Measurements from ENCODE around the gene TLE2.
"Not testable (repeated sequence)": the region's sequence is repeated elsewhere in the genome, so short reads cannot be mapped to it uniquely, and the experiment has no call there.

TLE2 gene

DNA sequence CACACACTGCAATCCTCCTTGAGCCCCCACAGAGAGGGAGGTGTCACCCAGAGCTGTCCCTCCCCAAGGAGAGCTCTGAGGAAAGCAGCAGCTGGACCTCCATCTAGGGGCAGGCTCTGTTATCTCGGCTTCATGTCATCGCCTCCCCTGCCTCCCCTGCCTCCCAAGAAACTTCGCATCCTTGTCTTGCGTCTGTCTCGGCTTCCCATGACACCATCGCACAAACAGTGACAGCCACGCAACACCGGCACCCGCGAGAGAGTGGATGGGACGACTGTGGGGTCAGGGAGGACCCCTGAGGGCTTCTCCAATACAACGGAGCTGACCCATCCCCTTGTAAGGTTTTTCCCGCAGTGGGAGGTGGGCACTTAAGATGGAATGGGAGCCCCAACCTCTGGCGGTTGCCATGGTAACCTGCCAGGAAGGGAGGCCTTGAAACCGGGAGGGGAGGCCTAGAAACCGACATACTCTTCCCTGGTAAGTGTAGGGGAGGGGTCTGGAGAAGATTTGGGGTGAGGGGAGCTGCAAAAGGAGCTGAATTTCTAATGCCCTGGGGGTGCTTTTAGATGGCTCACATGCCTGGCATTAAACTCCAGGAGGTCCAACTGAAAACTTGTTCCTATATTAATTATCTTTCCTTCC is 16.3 kb downstream of the TLE2 start:
- DNase-seq = no peak

DNA sequence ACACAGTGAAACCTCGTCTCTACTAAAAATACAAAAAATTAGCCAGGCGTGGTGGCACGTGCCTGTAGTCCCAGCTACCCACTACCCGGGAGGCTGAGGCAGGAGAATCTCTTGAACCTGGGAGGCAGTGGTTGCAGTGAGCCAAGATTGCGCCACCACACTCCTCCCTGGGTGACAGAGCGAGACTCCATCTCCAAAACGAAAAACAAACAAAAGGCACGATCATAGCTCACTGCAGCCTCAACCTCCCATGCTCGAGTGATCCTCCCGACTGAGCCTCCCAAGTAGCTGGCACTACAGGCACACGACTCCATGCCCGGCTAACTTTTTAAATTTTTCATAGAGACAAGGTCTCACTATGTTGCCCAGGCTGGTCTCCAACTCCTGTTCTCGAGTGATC is 17.0 kb downstream of the TLE2 start:
- not testable (repeated sequence) for DNase-seq

DNA sequence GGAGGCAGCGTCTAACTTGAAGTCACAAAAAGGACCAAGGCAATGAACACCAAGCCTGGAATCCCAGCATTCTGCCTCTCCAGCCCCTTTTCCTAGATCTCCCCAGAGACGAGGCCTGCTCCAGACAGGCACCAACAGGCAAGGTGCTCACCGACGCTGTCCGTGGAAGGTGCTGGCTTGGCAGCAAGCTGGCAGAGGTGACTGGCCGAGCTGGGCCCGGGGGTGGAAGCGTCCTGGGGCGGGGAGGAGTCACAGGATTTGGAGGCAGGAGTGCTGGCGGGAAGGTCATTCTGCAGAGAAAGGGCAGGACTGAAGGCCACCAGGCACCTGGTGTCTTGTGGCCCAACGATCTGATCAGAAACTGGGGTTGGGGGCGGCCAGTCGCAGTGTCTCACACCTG is 18.2 kb downstream of the TLE2 start:
- no peak for DNase-seq

DNA sequence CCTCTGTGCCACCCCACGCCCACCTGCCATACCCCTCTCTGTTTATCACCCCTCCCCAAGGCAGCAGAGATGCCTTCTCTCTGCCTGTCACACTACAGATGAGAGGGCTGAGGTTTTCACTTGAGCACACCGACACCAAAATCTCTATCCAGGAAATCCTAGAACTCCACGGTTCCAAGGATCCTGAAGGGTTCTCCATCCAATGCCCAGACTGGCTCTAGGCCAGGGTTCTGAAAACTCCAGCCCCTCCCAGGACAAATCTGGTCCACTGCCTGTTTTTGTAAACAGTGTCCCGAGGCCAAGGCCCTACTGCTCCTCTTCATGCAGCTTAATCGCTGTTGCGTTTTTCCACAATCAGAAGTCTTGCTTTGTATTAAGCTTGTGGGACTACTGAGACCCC is 20.1 kb downstream of the TLE2 start:
- no peak for DNase-seq

DNA sequence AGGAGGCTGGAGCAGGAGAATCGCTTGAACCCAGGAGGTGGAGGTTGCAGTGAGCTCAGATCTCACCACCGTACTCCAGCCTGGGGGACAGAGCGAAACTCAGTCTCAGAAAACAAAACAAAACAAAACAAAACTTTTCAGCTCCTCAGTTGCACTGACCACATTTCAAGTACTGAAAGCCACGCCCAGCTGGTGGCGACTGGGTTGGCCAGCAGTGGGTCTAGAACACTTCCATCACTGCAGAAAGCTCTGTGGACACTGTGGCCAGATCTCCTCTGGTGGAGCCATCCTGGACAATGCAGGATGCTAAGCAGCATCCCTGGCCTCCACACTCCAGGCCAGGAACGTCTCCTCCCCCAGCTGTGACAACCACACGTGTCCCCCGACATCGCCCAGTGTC is 21.1 kb downstream of the TLE2 start:
- DNase-seq = no peak

DNA sequence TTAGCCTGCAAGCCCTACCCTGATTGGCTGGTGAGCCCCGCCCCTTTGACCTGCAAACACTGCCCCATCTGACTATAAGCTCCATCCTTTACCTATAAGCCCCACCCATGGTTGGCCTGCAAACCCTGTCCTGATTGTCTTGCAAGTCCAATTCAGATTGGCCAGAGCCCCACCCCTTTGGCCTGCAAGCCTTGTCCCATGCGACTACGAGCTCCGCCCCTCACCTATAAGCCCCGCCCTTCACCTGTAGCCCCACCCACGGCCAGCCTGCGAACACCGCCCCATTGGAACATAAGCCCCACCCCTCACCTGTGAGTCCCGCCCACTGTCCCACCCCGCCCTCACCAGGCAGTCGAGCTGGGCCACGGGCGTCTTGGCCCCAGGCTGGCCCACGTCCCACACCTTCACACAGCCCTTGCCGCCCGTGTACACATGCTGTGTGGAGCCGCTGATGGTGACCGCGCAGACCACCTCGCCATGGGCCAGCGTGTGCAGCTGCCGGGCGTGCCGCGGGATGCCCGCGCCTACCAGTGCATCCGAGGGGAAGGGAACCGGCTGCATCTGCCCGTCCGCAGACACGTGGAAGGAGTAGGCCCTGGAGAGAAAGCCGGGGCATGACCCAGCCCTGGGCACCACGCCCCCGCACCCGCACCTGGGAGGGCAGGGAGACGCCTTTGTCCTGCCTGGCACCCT is 22.9 kb downstream of the TLE2 start:
- DNase-seq = no peak

DNA sequence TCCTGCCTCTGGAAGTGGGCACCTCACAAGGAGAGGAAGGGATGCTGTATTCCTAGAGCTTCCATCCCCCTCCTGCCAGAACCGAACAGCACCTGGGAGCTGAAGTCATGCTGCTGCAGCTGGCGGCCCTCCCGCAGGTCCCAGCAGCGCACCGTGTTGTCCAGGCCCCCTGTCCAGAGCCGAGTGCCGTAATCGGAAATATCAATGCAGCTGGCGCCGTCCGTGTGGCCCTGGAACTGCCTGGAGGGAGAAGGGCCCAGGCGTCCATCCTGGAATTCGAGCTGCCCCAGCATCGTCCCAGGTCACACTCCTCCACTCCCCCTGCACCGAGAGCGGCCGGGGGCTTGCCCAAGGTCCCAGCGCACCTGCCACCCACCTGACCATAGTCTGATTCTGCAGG is 23.7 kb downstream of the TLE2 start:
- DNase-seq = no peak

DNA sequence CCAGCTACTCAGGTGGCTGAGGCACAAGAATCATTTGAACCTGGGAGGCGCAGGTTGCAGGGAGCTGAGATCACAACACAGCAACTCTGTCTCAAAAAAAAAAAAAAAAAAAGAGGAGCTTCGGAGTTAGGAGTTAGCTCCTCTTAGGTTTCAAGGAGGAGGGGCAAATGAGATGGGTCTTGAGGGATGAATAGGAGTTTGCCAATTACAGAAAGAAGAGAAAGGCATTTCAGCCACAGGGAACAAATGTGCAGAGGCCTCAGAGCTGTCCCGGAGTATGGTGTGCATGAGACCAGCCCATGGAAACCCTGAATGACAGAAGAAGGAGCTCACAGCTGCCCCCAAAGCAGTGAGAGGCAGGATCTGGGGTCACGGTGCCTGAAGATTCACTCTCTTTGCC is 24.6 kb downstream of the TLE2 start:
- no peak for DNase-seq

DNA sequence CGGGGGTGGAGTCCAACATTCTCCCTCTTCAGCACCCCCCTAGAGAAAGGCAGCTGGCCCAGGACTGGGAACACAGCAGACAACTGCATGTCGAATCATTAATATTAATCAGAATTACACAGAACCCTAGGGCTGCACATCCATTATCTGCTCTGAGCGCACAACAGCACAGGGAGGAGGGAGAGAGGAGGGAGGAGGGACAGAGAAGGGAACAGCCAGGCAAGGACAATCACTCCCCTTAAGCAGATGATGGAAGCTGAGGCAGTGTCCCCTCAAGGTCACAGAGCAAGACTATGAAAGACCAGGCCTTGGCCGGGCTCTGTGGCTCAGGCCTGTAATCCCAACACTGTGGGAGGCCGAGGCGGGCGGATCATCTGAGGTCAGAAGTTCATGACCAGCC is 26.0 kb downstream of the TLE2 start:
- no peak for DNase-seq

DNA sequence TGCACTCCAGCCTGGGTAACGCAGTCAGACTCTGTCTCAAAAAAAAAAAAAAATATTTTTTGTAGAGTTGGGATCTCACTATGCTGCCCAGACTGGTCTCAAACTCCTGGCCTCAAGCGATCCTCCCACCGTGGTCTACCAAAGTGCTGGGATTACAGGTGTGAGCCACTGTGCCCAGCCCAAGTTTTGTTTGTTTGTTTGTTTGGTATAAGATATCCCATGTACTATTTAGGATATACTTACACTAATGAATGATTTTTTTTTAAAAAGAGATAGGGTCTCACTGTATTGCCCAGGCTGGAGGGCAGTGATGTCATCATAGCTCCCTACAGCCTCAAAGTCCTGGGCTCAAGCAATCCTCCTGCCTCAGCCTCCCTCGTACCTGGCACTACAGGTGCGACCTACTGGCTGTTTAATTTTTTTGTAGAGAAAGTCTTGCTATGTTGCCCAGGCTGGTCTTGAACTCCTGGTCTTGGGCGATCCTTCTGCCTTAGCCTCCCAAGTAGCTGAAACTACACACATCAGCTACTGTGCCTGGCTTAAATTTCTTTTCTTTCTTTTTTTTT is 27.8 kb downstream of the TLE2 start:
- no peak for DNase-seq

DNA sequence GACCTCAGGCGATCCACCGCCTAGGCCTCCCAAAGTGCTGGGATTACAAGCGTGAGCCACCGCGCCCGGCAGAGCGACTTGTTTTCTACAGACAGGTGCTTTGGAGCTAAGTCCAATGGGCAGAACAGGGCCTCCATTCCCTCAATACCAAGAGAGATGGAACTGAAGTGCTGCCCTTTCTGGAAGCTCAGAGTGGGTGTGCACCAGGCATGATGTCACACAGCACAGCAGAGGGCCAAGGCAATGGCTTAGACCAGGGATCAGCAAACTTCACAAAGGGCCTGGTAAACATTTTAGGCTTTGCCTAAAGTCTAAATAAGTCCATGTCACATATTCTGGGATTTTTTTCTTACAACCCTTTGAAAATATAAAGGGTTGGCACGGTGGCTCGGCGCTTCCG is 30.4 kb downstream of the TLE2 start:
- no peak for DNase-seq

DNA sequence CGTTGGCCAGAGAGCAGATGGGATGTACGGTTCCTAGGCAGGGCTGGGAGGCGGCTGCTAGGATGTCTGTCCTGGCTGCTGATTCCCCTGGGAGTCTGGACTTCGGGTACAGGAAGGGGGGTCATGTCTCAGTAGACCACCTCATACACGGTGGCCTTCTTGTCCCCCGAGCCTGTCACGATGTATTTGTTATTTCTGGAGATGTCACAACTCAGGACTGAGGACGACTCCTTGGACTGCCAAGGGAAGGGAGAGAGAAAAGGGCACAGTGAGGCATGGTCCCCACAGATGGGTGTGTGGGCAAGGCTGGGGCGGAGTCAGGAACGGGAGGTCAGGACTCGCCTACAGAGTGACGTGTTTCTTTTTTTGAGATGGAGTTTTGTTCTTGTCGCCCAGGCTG is 31.4 kb downstream of the TLE2 start:
- no peak for DNase-seq

DNA sequence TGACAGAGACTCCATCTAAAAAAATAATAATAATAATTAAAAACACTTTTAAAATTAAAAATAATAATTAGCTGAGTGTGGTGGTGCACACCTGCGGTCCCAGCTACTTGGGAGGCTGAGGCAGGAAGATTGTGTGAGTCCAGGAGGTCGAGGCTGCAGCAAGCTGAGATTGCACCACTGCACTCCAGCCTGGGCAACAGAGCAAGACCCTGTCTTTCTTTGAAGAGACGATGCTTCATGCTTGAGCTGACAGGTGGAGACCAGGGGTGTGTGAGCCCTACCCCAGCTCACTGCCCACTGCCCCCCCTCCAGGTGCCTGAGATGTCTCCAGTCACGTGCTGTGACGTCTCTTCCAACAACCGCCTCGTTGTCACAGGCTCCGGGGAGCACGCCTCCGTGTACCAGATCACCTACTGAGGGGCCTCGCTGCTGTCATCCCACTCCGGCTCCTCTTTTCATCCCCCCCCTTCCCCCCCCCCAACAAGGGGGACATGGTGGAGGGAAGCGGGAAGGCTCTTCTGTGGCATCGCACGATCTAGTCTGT is 34.4 kb downstream of the TLE2 start:
- DNase-seq = no peak

DNA sequence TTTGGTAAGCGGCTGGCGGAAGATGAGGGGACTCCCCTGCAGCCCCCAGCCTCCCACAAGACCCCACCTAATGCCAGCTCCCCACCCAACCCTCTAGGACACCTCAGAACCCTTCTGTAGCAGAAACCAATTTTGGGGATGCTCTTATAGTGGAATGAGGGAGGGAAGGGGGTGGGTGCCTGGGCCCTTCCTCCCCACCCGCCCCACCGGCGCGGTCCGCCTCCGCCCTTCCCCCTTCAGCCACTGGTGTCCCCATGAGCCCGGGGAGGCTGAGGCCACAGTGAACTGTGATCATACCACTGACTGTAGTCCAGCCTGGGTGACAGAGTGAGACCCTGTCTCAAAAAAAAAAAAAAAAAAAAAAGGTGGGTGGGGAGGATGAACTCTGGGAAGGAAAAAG is 35.5 kb downstream of the TLE2 start:
- no peak for DNase-seq

DNA sequence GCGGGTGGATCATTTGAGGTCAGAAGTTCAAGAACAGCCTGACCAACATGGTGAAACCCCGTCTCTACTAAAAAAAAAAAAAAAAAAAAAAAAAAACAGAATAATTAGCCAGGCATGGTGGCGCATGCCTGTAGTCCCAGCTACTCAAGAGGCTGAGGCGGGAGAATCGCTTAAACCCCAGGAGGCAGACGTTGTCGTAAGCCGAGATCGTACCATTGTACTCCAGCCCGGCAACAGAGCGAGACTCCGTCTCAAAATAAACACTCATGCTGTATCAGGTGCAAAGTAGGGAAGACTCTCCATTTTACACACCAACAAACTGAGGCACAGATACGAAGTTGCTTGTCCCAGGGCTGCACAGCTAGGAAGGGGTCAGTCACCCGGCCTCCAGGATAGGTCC is 36.1 kb downstream of the TLE2 start:
- DNase-seq = no peak

DNA sequence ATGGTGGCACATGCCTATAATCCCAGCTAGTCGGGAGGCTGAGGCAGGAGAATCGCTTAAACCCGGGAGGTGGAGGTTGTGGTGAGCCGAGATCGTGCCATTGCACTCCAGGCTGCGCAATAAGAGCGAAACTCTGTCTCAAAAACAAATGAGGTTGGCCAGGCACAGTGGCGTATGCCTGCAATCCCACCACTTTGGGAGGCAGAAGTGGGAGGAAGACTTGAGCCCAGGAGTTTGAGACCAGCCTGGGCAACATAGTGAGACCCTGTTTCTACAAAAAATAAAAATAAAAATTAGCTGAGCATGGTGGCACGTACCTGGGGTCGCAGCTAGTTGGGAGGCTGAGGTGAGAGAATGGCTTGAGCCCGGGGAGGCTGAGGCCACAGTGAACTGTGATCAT is 36.7 kb downstream of the TLE2 start:
- DNase-seq = not testable (repeated sequence)

DNA sequence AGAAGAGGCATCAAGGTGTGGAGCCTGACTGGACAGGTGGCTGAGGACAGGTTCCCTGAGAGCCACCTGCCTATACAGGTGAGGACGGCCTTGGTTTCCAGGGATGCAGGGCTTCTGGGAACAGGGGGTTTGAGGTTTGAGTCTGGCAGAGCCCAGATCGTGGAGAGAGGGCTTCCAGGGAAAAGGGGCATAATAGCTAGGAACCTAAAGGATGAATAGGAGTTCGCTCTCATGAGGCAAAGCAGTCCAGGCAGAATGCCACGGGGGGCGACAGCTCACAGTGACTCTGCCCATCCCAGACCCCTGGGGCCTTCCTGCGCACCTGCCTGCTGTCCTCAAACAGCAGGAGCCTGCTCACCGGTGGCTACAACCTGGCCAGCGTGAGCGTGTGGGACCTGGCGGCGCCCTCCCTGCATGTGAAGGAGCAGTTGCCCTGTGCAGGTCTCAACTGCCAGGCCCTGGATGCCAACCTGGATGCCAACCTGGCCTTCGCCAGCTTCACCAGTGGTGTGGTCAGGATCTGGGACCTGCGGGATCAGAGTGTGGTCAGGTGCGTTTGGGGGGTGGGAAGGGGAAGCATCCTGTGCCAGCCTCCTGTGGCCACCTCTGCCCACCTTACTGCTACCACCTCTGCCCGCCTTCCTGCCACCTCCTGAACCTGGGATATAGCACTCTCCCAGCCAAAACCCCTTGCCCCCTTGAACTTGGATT is 39.7 kb downstream of the TLE2 start:
- DNase-seq = no peak

DNA sequence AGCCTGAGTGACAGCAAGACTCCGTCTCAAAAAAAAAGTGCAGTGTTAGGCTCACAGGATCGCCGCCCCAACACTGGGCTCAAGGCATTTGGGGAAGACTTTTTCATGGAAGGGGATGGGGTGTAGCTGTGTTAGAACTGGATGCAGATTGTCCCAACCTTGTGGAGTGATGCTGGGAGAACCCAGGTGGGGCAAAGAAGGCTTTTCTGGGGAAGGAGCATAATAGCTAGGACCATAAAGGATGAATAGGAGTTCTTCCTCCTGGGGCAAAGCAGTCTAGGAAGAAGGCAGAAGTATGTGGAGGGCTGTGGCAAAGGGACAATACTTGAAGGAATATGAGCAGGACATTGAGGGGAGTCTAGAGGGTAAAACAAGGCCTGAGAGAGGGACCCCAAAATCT is 40.5 kb downstream of the TLE2 start:
- no peak for DNase-seq

DNA sequence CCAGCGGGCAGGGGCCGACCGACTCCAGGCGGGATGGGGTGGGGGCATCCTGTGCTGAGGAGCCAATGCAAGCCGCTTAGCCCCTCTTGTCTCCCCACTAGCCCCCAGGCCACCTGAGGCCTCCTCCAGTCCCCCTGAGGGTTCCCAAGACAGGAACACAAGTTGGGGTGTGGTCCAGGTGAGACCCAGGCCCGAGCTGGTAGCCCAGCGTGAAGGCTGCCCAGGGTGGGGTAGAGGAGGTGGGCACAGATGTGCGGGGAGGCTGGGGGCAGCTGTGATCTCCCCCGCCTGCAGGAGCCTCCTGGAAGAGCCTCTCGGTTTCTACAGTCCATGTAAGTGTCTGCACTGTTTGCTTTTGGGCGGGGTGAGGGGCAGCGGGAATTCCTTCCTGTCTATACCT is 41.3 kb downstream of the TLE2 start:
- no peak for DNase-seq

DNA sequence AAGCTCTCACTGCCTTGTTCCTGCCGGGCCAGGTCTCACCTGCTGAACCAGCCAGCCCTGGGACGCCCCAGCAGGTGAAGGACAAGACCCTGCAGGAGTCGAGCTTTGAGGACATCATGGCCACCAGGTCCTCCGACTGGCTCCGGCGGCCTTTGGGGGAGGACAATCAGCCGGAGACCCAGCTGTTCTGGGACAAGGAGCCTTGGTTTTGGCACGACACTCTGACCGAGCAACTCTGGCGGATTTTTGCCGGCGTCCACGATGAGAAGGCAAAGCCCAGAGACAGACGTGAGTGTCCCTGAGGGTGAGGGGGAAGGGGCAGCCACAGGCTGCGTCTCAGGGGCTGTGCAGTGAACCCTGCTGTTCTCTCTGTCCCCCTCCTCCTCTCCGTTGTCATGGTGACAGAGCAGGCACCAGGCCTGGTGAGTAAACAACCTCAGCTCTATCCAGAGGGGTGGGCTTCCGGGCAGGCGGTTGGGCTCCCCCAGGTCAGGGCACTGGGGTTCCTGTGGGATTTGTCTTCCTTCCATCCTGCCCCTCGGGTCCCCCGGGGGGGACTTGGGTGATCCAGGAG is 42.0 kb downstream of the TLE2 start:
- DNase-seq = no peak

DNA sequence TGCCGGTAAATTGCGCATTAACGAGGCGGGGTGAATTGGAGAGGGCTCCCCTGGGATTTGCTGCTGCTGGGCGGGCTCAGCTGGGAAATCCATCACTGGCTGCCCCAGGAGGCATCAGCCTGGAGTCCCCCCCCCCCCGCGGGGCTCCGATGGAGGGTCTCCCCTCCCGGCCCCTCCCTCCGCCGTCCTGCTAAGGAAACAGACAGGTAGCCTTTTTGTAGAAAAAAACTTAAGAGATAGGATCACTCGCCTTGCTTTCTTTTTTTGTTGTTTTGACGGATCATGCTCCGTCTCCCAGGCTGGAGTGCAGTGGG is 44.9 kb downstream of the TLE2 start:
- no peak for DNase-seq

DNA sequence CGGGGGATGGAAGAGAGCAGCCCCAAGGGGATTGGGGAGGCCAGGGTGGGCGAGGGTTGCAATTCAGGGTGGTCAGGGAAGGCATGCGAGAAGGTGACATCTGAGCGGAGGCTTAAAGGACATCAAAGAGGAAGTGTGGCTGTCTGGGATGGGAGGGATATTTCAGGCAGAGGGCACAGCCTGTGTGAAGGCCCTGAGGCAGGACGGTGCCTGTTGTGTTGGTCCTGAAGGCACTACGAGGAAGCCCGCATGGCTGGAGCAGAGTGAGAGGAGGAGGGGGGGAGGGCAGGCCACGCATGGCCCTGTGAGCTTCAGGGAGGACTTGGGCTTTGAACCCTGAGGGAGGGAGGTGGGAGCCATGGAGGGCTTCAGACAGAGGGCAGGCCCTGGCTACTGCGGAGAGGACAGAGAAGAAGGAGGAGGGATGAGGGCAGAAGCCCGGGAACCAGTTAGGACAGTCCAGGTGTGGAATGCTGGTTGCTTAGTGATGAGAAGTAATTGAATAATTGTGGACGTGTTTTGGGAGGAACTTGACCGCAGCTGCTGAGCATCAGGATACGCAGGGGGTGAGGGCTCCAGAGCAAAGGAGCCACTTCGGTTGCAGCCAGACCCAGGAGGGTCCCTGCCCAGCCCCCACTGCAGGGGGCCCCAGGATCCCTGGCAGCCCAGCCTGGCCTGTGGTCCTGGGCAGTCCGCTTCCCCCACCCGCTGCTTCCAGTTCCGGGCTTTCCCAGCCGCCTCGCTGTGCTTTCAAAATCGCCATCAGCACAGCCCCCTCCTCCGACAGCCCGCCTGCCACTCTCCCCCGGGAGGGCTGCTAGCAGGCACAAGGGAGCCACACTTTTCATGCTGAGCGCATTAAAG is 45.5 kb downstream of the TLE2 start:
- peak; percentile 89 for DNase-seq

DNA sequence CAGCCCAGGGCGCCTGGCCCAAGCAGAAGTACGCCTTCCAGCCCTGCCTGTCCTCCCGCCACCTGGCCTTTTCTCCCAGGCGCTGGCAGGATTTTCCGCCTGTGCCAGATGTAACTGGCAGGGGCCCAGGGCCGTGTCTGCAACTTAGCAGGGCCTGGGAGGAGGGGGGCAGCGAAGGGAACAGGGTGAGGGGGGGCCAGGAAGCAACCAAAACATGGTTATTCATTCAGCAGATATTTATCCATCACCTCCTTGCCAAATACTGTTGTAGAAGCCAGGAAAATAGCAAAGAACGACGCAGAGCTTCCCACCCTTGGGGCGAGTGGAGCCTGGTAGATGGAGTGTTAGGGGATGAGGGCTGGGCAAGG is 46.1 kb downstream of the TLE2 start:
- DNase-seq = peak; percentile 51
